Spleen (tissue), 11 donors: Measurements from ENCODE around the gene VEGFA. TPM values are rescaled to one million over a fixed set of nuclear protein-coding genes. Genes with fewer than 3 reads are reported as not detected.
"Not testable (repeated sequence)": the region's sequence is repeated elsewhere in the genome, so short reads cannot be mapped to it uniquely, and the experiment has no call there.

Experiments
- DNase-seq: peaks from one replicate; pipeline ENCODE4 v3.0.0-alpha.2; 2020
- H3K27ac ChIP-seq, 8 donors: fragments of 200-600 bp; sonication (generic) in 7 of 8; 1 replicate in 4 of 8; 2 replicates in 4 of 8; pipeline versions ENCODE4 v1.5.0 to v1.8.0; 2016 to 2021; ENCODE audit warnings: inconsistent platforms in 4 of 8, mild to moderate bottlenecking in 4 of 8, moderate library complexity in 1 of 8
- H3K27me3 ChIP-seq, 7 donors: fragments of 200-600 bp; sonication (generic) in 6 of 7; replicated peaks in 1 of 7; 1 replicate in 4 of 7; 2 replicates in 3 of 7; pipeline versions ENCODE4 v1.5.0 to v1.8.0; 2016 to 2021; ENCODE audit warnings: inconsistent platforms in 3 of 7, mild to moderate bottlenecking in 1 of 7
- H3K36me3 ChIP-seq, 6 donors: fragments of 200-600 bp; sonication (generic) in 5 of 6; 1 replicate in 4 of 6; 2 replicates in 2 of 6; pipeline versions ENCODE4 v1.5.0 to v1.8.0; 2016 to 2021; ENCODE audit warnings: inconsistent platforms in 2 of 6
- H3K4me1 ChIP-seq, 6 donors: fragments of 200-600 bp; sonication (generic) in 5 of 6; 1 replicate in 3 of 6; 2 replicates in 3 of 6; pipeline versions ENCODE4 v1.5.0 to v1.8.0; 2016 to 2021; ENCODE audit warnings: inconsistent platforms in 3 of 6
- H3K4me3 ChIP-seq, 8 donors: fragments of 200-600 bp; sonication (generic) in 7 of 8; 1 replicate in 4 of 8; 2 replicates in 4 of 8; pipeline versions ENCODE4 v1.5.0 to v1.8.0; 2016 to 2021; ENCODE audit warnings: inconsistent platforms in 4 of 8, mild to moderate bottlenecking in 4 of 8, moderate library complexity in 2 of 8
- H3K9me3 ChIP-seq, 8 donors: fragments of 200-600 bp; sonication (generic) in 7 of 8; 1 replicate in 4 of 8; 2 replicates in 4 of 8; pipeline versions ENCODE4 v1.5.0 to v1.8.0; 2016 to 2021; ENCODE audit warnings: inconsistent platforms in 4 of 8
- CTCF ChIP-seq, 11 experiments: fragments of 200-600 bp in 7 of 11; fragments of 450-650 bp in 4 of 11; sonication (generic) in 4 of 11; IDR thresholded peaks in 8 of 11; conservative IDR thresholded peaks in 3 of 11; 1 replicate in 7 of 11; 2 replicates in 4 of 11; pipeline versions ENCODE4 v1.4.0 to v1.8.0; 2016 to 2021; ENCODE audit warnings: antibody characterized with exemption in 11 of 11, inconsistent platforms in 4 of 11, mild to moderate bottlenecking in 1 of 11
- POLR2A ChIP-seq, 3 donors: fragments of 450-650 bp; IDR thresholded peaks; one replicate each; pipeline ENCODE4 v1.5.1; 2017; ENCODE audit warnings: antibody characterized with exemption in 3 of 3, mild to moderate bottlenecking in 1 of 3
- POLR2AphosphoS5 ChIP-seq, 3 donors: sonication (generic); formaldehyde crosslinking; IDR thresholded peaks; one replicate each; pipeline ENCODE4 v1.5.1; 2017; ENCODE audit warnings: antibody characterized with exemption in 3 of 3
- WGBS, 5 donors: extraction: QIAGEN DNeasy Blood & Tissue Kit in 3 of 5; methylation state at CpG; one replicate each; pipeline versions ENCODE4 v1.1.5 to v1.1.7; 2013 to 2018; 5-methylcytosine and 5-hydroxymethylcytosine counted together
- intact Hi-C: fragments of 100-400 bp; cut with DNase I; formaldehyde crosslinking; loops from one replicate; pipeline ENCODE4 v1.15.0; 2023; ENCODE audit warnings: low total_unique reads
- polyA plus RNA-seq, 3 donors: library from polyadenylated mRNA; stranded (reverse); fragments of 200-250 nt; gene quantifications; one replicate each; pipeline ENCODE4 v1.2.1, GENCODE V29; 2013
- total RNA-seq, 7 donors: library from RNA; depleted of rRNA in 3 of 7; stranded (reverse); fragments of >200 nt in 3 of 7; fragmentation: NEBNext Ultra II Directional in 4 of 7; extraction: Animal tissue kit (Norgen Biotek cat#: 25700) in 4 of 7; gene quantifications; one replicate each; pipeline versions ENCODE4 v1.1.0 to v1.2.1, GENCODE V29; 2016 to 2021
- donor health status: healthy with polysubstance abuse.
- donor health status: DM: no; HTN: no; CAD: no; lungs with moderate emphysema.
- donor health status: DM: no; HTN: no; CAD: no.
- donor health status: Bipolar disorder and iron deficiency.
- donor health status: healthy.
- donor health status: DM: no; HTN: no; CAD: no.
- donor health status: DM: yes; HTN: yes; CAD: no.

Gene VEGFA
- total and polyA plus RNA-seq, 10 donors, result 31.0 to 486 (median 153) TPM

- no peak for DNase-seq
- 45 to 53% (median 47%) methylated on average over 8 of the region's 8 CpGs for WGBS, 5 donors
- intact Hi-C loops, result no loop called here
- peaks cover 0 to 24% (median 10%) of the 10 kb centered on the region in 6 donors for H3K4me1 ChIP-seq
- H3K4me3 ChIP-seq, result no peak overlapping the region
- no peaks in the 10 kb centered on the region for H3K36me3 ChIP-seq
- no peaks in the 10 kb centered on the region for H3K9me3 ChIP-seq
- no peaks in the 10 kb centered on the region for H3K27me3 ChIP-seq
- TF ChIP-seq CTCF (IDR thresholded peaks at IDR 0.05 in 8 of 11, conservative IDR thresholded peaks at IDR 0.05 in 3 of 11) (no peak), POLR2A (IDR thresholded peaks at IDR 0.05) (no peak), POLR2AphosphoS5 (IDR thresholded peaks at IDR 0.05) (peak in 1 of 3 donors; percentile 55)
- H3K27ac ChIP-seq, result peak overlapping the region in 4 of 8 donors; percentile 28 to 58 (median 52)
Observed at GRCh38 chr6:43812850-43813578, 43.0 kb downstream of the VEGFA start.

- no peak overlapping the region for H3K4me3 ChIP-seq
- H3K36me3 ChIP-seq, result no peaks in the 10 kb centered on the region
- no peaks in the 10 kb centered on the region for H3K9me3 ChIP-seq
- H3K27me3 ChIP-seq, result no peaks in the 10 kb centered on the region
- TF ChIP-seq CTCF (IDR thresholded peaks at IDR 0.05 in 8 of 11, conservative IDR thresholded peaks at IDR 0.05 in 3 of 11), result no peak
- TF ChIP-seq POLR2AphosphoS5 (IDR thresholded peaks at IDR 0.05), result no peak
- intact Hi-C loops, result no loop called here
- WGBS, 5 donors, result 49 to 74% (median 70%) methylated on average over 1 of the region's 1 CpG
- H3K27ac ChIP-seq, result no peak overlapping the region
- peaks cover 0 to 24% (median 10%) of the 10 kb centered on the region in 6 donors for H3K4me1 ChIP-seq
- DNase-seq, result no peak
Observed at GRCh38 chr6:43814111-43814510, 44.1 kb downstream of the VEGFA start.

GRCh38 chr6:43814865-43815264 lies 44.9 kb downstream of the VEGFA start:
- no peaks in the 10 kb centered on the region for H3K36me3 ChIP-seq
- TF ChIP-seq POLR2A (IDR thresholded peaks at IDR 0.05), result no peak
- TF ChIP-seq CTCF (IDR thresholded peaks at IDR 0.05 in 8 of 11, conservative IDR thresholded peaks at IDR 0.05 in 3 of 11), result no peak
- TF ChIP-seq POLR2AphosphoS5 (IDR thresholded peaks at IDR 0.05), result no peak
- H3K4me1 ChIP-seq, result peaks cover 0 to 24% (median 10%) of the 10 kb centered on the region in 6 donors
- no peak overlapping the region for H3K4me3 ChIP-seq
- H3K27me3 ChIP-seq, result no peaks in the 10 kb centered on the region
- no peak overlapping the region for H3K27ac ChIP-seq
- 40 to 55% (median 47%) methylated on average over 2 of the region's 2 CpGs for WGBS, 5 donors
- no peak for DNase-seq
- intact Hi-C loops, result no loop called here
- no peaks in the 10 kb centered on the region for H3K9me3 ChIP-seq

- no peak for TF ChIP-seq POLR2AphosphoS5 (IDR thresholded peaks at IDR 0.05)
- TF ChIP-seq CTCF (IDR thresholded peaks at IDR 0.05 in 8 of 11, conservative IDR thresholded peaks at IDR 0.05 in 3 of 11), result peak in 6 of 11 experiments; percentile 14 to 43 (median 27)
- H3K27ac ChIP-seq, result no peak overlapping the region
- peaks cover 0 to 24% (median 10%) of the 10 kb centered on the region in 6 donors for H3K4me1 ChIP-seq
- no peak overlapping the region for H3K4me3 ChIP-seq
- intact Hi-C loops, result no loop called here
- no peak for DNase-seq
- H3K27me3 ChIP-seq, result no peaks in the 10 kb centered on the region
- 44 to 61% (median 49%) methylated on average over 4 of the region's 4 CpGs for WGBS, 5 donors
- H3K36me3 ChIP-seq, result no peaks in the 10 kb centered on the region
- no peaks in the 10 kb centered on the region for H3K9me3 ChIP-seq
Observed at GRCh38 chr6:43817192-43817591, 47.2 kb downstream of the VEGFA start.

- 89 to 95% (median 94%) methylated on average over 9 of the region's 9 CpGs for WGBS, 5 donors
- H3K27ac ChIP-seq, H3K36me3 ChIP-seq, H3K4me3 ChIP-seq, H3K4me1 ChIP-seq, intact Hi-C loops, H3K27me3 ChIP-seq, DNase-seq, H3K9me3 ChIP-seq: not testable (repeated sequence)
Observed at GRCh38 chr6:43818973-43819372, 49.0 kb downstream of the VEGFA start.
